22Rv1 (cell line): ENCODE data around the gene NOL4L.
A peak's percentile ranks its signal among the peaks of the same experiment; 100 is the strongest.

Experiments
- H3K27ac ChIP-seq: fragments of 450-650 bp; 2 replicates; pipeline ENCODE4 v1.5.1; 2017
- CTCF ChIP-seq: fragments of 450-650 bp; IDR thresholded peaks from 2 replicates; pipeline ENCODE4 v1.5.1; 2017; ENCODE audit warnings: mild to moderate bottlenecking
- ZFX ChIP-seq: fragments of 450-650 bp; IDR thresholded peaks from 2 replicates; pipeline ENCODE4 v1.6.1; 2017; ENCODE audit warnings: antibody characterized with exemption, borderline replicate concordance

Gene NOL4L

GRCh38 chr20:32585011-32585585 is at the start of gene NOL4L:
NOL4L (minus strand) TSS chr20:32585333; CDS start chr20:32584890, 443 bp downstream.
- H3K27ac ChIP-seq, result peak within 1 kb of the TSS; percentile 49
- TF ChIP-seq ZFX (no peak), CTCF (no peak)

- H3K27ac ChIP-seq, result no peak overlapping the region
- no peak for TF ChIP-seq ZFX
- no peak for TF ChIP-seq CTCF
These were observed 49.1 kb upstream of the NOL4L start for GRCh38 chr20:32634041-32634805.

- H3K27ac ChIP-seq, result no peak overlapping the region
- TF ChIP-seq CTCF, result no peak
- no peak for TF ChIP-seq ZFX
These were observed 47.6 kb upstream of the NOL4L start for GRCh38 chr20:32632461-32633354.

GRCh38 chr20:32631933-32632460 is 46.9 kb upstream of the NOL4L start:
- no peak overlapping the region for H3K27ac ChIP-seq
- no peak for TF ChIP-seq CTCF
- TF ChIP-seq ZFX, result no peak

GRCh38 chr20:32629813-32630212 is 44.7 kb upstream of the NOL4L start:
- TF ChIP-seq CTCF (no peak), ZFX (no peak)

GRCh38 chr20:32628960-32629530 is 43.9 kb upstream of the NOL4L start:
- TF ChIP-seq CTCF (no peak), ZFX (no peak)
- no peak overlapping the region for H3K27ac ChIP-seq

More at GRCh38 chr20:32629813-32630212, 44.7 kb upstream of the NOL4L start:
- H3K27ac ChIP-seq, result no peak overlapping the region
